GM12878 (cell line): Measurements from ENCODE around the gene PHF20. TPM values are rescaled to one million over a fixed set of nuclear protein-coding genes. Genes with fewer than 3 reads are reported as not detected.

Experiments
- ASH2L ChIP-seq: fragments of 300-600, 200-600 bp; sonication (generic); IDR thresholded peaks from 2 replicates; pipeline ENCODE4 v1.6.1; 2017; ENCODE audit warnings: low read depth, mild to moderate bottlenecking, borderline replicate concordance
- CEBPB ChIP-seq, 2 experiments: fragments of 150-350 bp in 1 of 2; IDR thresholded peaks; 2 replicates each; pipeline ENCODE4 v1.6.1; 2012 to 2014; ENCODE audit warnings: low read depth in 2 of 2, low read length in 2 of 2, borderline replicate concordance in 1 of 2, inconsistent platforms in 1 of 2
- CREB1 ChIP-seq: IDR thresholded peaks from 2 replicates; pipeline ENCODE4 v1.6.1; 2012; ENCODE audit warnings: low read depth, mild to moderate bottlenecking, inconsistent platforms
- GATAD2B ChIP-seq: fragments of 450-650 bp; conservative IDR thresholded peaks from 2 replicates; pipeline ENCODE4 v1.6.1; 2017; ENCODE audit warnings: low read depth, mild to moderate bottlenecking, moderate library complexity
- HDAC2 ChIP-seq: fragments of 200-600 bp; sonication (generic); IDR thresholded peaks from 2 replicates; pipeline ENCODE4 v1.6.1; 2017
- IKZF1 ChIP-seq: fragments of 450-650 bp; conservative IDR thresholded peaks from 2 replicates; pipeline ENCODE4 v1.6.1; 2017; ENCODE audit warnings: antibody characterized with exemption, mild to moderate bottlenecking
- RCOR1 ChIP-seq: conservative IDR thresholded peaks from 2 replicates; pipeline ENCODE4 v1.6.1; 2012; ENCODE audit warnings: low read depth, low read length, improper control_type of control experiment
- RELA ChIP-seq: fragments of 450-650 bp; IDR thresholded peaks from 2 replicates; pipeline ENCODE4 v1.8.0; 2014; ENCODE audit warnings: borderline replicate concordance; ENCODE audit not compliant: partially characterized antibody
- RUNX3 ChIP-seq: IDR thresholded peaks from 2 replicates; pipeline ENCODE4 v1.6.1; 2012; ENCODE audit warnings: low read length, inconsistent platforms
- SIN3A ChIP-seq: IDR thresholded peaks from 2 replicates; pipeline ENCODE4 v1.6.1; 2012; ENCODE audit warnings: low read depth, low read length, improper control_type of control experiment
- SMAD5 ChIP-seq: IDR thresholded peaks from 2 replicates; pipeline ENCODE4 v1.6.1; 2016; ENCODE audit warnings: antibody characterized with exemption, low read depth
- SP1 ChIP-seq: IDR thresholded peaks from one replicate; pipeline ENCODE4 v1.6.1; 2011; ENCODE audit warnings: low read depth, low read length
- polyA plus RNA-seq, 11 experiments: library from polyadenylated mRNA; depleted of rRNA in 4 of 11; unstranded in 6 of 11; stranded (reverse) in 5 of 11; fragments of >200 nt; fragmentation: Nextera tagmentation in 4 of 11; fragmentation: Illumina TruSeq in 1 of 11; extraction: Ambion mirVana in 4 of 11; extraction: Trizol in 1 of 11; gene quantifications; 1 replicate in 1 of 11; 2 replicates in 10 of 11; pipeline versions ENCODE4 v1.2.1 to v1.2.3, GENCODE V29; 2011 to 2016; ENCODE audit warnings: inconsistent platforms in 2 of 11, missing spikeins in 2 of 11, low read depth in 1 of 11
- total RNA-seq, 4 experiments: library from RNA; depleted of rRNA in 3 of 4; stranded (reverse); fragments of >200 nt in 3 of 4; fragmentation: Illumina TruSeq in 1 of 4; extraction: Trizol in 1 of 4; gene quantifications; 2 replicates each; pipeline versions ENCODE4 v1.2.1 to v1.2.3, GENCODE V29; 2013 to 2021
- TF ChIP-seq, protein P1 (sequence below): fragments of 450-650 bp; IDR thresholded peaks from 2 replicates; pipeline ENCODE4 v1.6.1; 2016; ENCODE audit warnings: mild to moderate bottlenecking
- TF ChIP-seq, protein P2 (sequence below): fragments of 450-650 bp; IDR thresholded peaks from 2 replicates; pipeline ENCODE4 v1.6.1; 2017; ENCODE audit warnings: mild to moderate bottlenecking, moderate library complexity
- TF ChIP-seq, protein P3 (sequence below), 3 experiments: IDR thresholded peaks in 2 of 3; conservative IDR thresholded peaks in 1 of 3; 2 replicates each; pipeline ENCODE4 v1.5.1; 2011; ENCODE audit warnings: low read depth in 3 of 3, low read length in 3 of 3, mild to moderate bottlenecking in 3 of 3, control low read depth in 2 of 3, moderate library complexity in 2 of 3, inconsistent platforms in 1 of 3, mixed read lengths in 1 of 3; ENCODE audit not compliant: control insufficient read depth in 2 of 3, insufficient read depth in 1 of 3; ENCODE audit errors: extremely low read depth in 1 of 3
- TF ChIP-seq, protein P4 (sequence below): IDR thresholded peaks from 2 replicates; pipeline ENCODE4 v1.6.1; 2011; ENCODE audit warnings: low read depth, low read length, improper control_type of control experiment, borderline replicate concordance

The PHF20 gene
- total and polyA plus RNA-seq, 10 of the 15 experiments (the other 5 are each of a cell fraction or from before 2014, with no cell fraction given) = 31.6 to 91.2 (median 46.8) TPM

- no peak for TF ChIP-seq GATAD2B
- TF ChIP-seq, protein P1, sequence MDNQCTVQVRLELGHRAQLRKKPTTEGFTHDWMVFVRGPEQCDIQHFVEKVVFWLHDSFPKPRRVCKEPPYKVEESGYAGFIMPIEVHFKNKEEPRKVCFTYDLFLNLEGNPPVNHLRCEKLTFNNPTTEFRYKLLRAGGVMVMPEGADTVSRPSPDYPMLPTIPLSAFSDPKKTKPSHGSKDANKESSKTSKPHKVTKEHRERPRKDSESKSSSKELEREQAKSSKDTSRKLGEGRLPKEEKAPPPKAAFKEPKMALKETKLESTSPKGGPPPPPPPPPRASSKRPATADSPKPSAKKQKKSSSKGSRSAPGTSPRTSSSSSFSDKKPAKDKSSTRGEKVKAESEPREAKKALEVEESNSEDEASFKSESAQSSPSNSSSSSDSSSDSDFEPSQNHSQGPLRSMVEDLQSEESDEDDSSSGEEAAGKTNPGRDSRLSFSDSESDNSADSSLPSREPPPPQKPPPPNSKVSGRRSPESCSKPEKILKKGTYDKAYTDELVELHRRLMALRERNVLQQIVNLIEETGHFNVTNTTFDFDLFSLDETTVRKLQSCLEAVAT = no peak
- no peak for TF ChIP-seq CREB1
- TF ChIP-seq, protein P2, sequence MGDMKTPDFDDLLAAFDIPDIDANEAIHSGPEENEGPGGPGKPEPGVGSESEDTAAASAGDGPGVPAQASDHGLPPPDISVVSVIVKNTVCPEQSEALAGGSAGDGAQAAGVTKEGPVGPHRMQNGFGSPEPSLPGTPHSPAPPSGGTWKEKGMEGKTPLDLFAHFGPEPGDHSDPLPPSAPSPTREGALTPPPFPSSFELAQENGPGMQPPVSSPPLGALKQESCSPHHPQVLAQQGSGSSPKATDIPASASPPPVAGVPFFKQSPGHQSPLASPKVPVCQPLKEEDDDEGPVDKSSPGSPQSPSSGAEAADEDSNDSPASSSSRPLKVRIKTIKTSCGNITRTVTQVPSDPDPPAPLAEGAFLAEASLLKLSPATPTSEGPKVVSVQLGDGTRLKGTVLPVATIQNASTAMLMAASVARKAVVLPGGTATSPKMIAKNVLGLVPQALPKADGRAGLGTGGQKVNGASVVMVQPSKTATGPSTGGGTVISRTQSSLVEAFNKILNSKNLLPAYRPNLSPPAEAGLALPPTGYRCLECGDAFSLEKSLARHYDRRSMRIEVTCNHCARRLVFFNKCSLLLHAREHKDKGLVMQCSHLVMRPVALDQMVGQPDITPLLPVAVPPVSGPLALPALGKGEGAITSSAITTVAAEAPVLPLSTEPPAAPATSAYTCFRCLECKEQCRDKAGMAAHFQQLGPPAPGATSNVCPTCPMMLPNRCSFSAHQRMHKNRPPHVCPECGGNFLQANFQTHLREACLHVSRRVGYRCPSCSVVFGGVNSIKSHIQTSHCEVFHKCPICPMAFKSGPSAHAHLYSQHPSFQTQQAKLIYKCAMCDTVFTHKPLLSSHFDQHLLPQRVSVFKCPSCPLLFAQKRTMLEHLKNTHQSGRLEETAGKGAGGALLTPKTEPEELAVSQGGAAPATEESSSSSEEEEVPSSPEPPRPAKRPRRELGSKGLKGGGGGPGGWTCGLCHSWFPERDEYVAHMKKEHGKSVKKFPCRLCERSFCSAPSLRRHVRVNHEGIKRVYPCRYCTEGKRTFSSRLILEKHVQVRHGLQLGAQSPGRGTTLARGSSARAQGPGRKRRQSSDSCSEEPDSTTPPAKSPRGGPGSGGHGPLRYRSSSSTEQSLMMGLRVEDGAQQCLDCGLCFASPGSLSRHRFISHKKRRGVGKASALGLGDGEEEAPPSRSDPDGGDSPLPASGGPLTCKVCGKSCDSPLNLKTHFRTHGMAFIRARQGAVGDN = peak; percentile 57; the same call in 1 of the 2 replicates
- no peak for TF ChIP-seq ASH2L
- no peak for TF ChIP-seq CEBPB (IDR thresholded peaks at IDR 0.05; ENCODE audit: borderline replicate concordance in 1 of 2, low read depth in 2 of 2, low read length in 2 of 2)
- no peak for TF ChIP-seq SIN3A
- TF ChIP-seq, protein P3, sequence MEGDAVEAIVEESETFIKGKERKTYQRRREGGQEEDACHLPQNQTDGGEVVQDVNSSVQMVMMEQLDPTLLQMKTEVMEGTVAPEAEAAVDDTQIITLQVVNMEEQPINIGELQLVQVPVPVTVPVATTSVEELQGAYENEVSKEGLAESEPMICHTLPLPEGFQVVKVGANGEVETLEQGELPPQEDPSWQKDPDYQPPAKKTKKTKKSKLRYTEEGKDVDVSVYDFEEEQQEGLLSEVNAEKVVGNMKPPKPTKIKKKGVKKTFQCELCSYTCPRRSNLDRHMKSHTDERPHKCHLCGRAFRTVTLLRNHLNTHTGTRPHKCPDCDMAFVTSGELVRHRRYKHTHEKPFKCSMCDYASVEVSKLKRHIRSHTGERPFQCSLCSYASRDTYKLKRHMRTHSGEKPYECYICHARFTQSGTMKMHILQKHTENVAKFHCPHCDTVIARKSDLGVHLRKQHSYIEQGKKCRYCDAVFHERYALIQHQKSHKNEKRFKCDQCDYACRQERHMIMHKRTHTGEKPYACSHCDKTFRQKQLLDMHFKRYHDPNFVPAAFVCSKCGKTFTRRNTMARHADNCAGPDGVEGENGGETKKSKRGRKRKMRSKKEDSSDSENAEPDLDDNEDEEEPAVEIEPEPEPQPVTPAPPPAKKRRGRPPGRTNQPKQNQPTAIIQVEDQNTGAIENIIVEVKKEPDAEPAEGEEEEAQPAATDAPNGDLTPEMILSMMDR (IDR thresholded peaks at IDR 0.05 in 2 of 3, conservative IDR thresholded peaks at IDR 0.05 in 1 of 3; ENCODE audit: control insufficient read depth in 2 of 3, extremely low read depth in 1 of 3, insufficient read depth in 1 of 3, low read depth in 3 of 3, low read length in 3 of 3) = no peak
- no peak for TF ChIP-seq RUNX3
- no peak for TF ChIP-seq RCOR1
- TF ChIP-seq HDAC2 = no peak
- TF ChIP-seq IKZF1 = 0 out of 2 replicates have a peak, but pooled peaks have one; percentile 41
- TF ChIP-seq SMAD5 = 0 out of 2 replicates have a peak, but pooled peaks have one; percentile 23
- TF ChIP-seq SP1 = no peak
- no peak for TF ChIP-seq RELA
- TF ChIP-seq, protein P4, sequence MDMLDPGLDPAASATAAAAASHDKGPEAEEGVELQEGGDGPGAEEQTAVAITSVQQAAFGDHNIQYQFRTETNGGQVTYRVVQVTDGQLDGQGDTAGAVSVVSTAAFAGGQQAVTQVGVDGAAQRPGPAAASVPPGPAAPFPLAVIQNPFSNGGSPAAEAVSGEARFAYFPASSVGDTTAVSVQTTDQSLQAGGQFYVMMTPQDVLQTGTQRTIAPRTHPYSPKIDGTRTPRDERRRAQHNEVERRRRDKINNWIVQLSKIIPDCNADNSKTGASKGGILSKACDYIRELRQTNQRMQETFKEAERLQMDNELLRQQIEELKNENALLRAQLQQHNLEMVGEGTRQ = no peak; the same call in 1 of the 2 replicates
These were observed 2.8 kb upstream of the PHF20 start (continued) for GRCh38 chr20:35768731-35769664.
